ENCODE results near the gene DDI2.

DDI2 gene

DNA sequence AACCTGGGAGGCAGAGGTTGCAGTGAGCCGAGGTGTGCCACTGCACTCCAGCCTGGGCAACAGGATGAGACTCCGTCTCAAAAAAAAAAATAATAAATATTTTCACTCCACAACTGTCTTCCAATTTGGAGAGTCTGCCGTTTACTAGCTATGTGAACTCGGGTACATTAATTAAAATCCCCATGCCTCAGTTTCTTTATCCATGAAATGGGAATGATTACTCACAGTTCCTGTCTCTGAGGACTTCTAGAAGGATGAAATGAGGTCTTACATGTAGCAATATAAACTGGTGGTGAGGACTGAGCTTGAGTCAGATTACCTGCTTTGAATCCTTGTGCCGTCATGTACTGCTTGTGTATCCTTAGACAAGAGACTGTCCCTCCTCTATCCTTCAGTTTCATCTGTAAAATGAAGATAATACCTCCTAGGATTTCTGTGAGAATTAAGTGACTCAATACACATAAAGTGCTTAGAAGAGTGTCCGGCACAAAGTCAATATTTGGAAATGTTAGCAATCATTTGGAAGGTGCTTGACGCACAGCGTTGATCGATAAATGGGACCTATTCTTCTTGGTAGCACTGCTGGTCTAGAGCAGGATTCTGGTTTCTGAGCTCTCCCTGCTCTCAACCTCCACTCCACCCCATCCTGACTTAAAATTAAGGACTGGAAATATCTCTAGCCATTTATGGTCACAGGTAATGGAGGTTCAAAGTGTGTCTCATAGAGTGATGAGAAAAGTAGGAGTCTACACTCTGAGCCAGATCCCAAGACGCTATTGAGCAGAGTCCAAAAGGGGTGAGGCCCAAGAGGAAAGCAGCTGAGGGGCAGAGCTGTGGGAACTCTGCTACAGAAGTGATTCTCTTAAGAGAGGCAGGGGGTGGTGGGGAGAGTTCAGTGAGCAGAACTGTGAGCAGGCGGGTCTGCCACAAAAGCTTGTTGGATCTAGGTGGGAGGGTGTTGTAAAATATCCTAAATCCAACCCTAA lies 11.6 kb upstream of the DDI2 start:
- no peak for DNase-seq

DNA sequence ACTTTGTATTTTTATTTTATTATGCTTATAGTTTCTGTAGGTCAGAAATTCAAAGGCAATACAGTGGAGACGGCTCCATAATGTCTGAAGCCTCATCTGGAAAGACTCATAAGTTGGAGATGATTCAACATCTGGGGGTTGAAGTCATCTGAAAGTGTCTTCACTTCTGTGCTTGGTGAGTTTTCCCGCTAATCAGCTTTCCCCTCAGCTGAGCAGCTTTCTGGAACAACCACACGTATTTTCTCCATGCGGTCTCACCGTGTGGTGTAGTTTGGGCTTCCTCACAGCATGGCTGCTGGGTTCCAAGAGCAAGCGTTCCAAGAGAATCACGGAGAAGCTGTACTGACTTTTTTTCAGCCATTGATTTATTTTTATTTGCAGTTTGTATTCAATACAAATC lies 7.6 kb upstream of the DDI2 start:
- DNase-seq = no peak

DNA sequence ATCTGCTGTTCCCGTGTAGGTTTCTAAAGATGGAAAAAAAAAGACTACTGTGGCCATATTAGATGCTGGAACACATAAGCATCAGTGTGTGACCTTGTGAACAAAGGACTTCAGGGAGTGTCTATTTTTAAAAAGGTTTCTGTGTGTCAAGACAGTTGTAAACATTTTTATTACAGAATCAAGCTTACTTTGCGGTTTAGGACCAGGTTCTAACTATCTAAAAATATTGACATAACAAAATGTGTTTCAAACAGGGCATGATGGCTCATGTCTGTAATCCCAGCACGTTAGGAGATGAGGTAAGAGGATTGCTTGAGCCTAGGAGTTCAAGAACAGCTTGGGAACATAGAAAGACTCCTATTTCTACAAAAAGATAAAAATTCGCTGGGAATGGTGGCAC lies 7.1 kb upstream of the DDI2 start:
- DNase-seq = no peak

DNA sequence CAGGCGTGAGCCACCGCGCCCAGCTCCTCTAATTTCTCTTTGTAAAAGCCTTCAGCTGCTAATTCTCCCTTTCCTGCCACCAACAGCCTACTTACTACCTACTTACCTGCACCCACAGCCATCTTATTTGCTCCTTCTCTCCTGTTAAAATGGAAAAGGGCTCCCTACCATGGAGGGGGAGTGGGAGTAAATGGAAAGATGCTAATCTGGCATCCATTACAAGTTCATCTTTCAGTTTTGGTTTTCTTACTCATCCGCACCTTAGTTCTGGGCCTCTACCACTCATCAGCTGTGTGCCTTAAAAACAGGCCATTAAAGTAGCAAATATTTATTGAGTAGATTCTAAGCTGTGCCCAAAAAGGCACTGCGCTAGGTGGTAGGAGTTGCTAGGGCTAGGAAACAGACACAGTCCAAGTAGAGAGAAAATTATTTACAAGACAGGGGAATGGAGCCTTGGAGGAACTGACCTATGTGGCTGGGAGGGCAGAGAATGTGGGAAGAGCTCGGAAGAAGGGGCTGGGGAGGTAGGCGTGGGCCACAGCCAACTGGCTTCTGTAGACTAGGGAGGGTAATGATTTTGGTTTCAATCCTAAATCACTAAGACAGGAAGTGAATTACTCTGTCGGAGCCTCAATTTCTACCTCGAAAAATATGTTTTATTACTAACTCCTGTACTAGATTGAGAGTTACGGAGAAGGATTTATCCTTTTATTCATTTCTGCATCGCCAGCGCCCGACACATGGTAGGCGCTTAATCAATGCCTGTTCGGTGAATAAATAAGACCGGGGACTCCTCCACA lies 685 bp upstream of the DDI2 start:
- DNase-seq = no peak

DNA sequence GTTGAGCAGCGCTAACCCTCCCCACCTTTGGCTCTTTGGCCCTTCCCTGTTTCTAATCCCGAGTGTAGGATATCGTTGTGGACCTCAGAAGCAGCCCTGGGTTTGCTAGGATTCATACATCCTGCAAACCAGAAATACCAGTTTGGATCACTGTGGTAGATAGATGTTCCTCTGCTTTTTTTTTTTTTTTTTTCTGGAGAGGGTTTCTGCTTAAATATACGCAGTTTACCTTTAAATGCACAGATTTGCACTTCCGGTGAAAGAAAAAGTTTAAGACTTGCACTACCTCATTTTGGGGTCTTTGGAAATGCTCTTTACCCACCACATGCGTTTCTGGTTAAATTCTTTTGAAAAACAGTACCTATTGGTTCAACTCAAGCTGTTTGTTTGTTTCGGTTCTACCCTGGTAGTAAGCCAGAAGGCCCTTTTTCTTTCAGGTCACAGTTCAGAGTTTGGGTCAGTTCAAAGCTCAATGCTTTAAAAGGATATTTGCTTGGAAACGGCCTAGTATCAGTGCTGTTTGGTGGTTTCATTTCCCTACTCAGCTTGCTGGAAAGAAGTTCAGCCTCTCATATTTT lies 908 bp downstream of the DDI2 start:
- DNase-seq = no peak

DNA sequence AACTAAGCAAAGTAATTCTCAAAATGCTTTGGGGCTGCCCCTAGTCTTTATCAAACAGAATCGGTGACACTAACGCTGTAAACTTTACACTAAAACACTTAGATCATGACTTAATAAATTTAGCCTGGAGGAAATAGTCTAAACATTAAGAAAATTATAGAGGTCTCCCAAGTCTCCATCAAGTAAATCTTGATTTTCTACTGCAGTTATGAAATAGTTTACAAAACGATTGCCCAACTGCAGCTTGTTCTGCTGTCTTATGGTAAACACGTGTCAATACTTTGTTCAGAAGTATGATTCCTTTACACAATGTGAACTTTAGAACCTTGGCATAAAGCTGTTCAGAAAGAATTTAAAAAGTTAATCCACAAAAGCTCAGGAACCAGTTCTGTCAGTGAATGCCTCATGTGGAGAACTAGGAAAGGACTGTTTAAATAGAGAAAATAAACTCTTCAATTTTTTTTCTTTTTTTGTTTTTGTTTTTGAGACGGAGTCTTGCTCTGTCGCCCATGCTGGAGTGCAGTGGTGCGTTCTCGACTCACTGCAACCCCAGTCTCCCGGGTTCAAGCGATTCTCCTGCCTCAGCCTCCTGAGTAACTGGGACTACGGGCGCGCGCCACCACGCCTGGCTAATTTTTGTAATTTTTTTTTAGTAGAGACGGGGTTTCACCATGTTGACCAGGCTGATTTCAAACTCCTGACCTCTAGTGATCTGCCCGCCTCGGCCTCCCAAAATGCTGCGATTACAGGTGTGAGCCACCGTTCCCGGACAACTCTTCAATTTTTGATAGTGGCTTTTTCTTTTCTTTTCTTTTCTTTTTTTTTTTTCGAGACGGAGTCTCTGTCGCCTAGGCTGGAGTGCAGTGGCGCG lies 1.6 kb downstream of the DDI2 start:
- no peak for DNase-seq

DNA sequence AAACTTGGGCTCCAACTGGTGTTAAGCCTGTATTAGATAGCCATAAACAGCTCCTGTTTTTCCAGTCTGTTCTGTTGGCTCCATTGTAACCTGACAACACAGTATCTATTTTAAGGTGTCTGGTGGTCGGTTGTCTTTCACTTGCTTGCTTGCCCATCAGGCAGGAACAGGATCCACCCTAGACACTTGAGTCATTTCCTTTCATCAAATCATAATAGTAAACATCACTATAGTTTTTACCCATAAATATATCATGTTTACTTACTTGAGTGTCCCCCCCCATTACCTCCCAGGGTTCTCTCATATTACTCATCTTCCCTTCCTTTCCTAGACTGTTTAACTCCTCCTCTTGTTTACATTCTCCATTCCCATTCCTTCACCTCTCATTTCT lies 2.9 kb downstream of the DDI2 start:
- no peak for DNase-seq

DNA sequence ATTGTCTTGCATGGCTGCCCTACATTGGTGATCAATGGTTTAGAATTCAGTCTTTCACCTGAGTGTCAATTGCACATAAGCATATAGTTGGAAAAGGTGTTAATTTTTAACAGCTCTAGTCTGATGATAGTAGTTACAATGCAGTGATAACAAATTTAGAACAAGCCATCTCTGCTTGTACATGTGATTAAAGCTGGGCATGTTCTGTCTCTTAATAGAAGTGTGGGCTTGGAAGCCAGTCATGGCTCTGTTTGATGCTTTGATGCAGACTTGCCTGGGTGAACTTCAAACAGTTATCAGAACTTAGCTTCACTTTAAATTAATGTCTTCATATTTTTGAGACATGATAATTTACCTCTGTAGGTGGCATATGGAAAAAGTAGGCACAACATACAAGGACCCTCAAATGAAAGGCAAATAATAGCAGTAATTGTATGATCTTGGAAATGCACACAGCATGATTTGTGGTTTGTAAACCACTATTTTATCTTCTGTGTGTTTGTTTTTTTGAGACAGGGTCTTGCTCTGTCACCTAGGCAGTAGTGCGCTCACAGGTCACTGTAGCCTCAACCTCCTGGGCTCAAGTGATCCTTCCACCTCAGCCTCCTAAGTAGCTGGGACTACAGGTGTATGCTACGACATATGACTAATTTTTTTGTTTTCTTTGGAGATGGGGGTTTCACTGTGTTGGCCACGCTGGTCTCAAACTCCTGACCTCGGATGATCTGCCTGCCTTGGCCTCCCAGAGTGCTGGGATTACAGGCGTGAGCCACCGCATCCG lies 3.8 kb downstream of the DDI2 start:
- DNase-seq = no peak

DNA sequence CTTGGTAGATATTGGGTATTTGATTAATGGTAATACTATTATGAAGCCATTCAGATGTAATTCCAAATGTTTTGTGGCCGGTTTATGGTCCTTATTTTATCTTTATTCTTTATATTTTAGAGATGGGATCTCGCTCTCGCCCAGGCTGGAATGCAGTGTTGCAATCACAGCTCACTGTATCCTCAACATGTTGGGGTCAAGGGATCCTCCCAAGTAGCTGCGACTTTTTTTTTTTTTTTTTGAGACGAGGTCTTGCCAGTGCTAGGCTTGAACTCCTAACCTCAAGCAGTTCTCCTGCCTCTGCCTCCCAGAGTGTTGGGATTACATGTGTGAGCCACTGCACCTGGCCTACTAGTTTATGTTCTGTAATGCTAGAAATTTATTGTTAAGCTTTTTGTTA lies 4.7 kb downstream of the DDI2 start:
- no peak for DNase-seq

DNA sequence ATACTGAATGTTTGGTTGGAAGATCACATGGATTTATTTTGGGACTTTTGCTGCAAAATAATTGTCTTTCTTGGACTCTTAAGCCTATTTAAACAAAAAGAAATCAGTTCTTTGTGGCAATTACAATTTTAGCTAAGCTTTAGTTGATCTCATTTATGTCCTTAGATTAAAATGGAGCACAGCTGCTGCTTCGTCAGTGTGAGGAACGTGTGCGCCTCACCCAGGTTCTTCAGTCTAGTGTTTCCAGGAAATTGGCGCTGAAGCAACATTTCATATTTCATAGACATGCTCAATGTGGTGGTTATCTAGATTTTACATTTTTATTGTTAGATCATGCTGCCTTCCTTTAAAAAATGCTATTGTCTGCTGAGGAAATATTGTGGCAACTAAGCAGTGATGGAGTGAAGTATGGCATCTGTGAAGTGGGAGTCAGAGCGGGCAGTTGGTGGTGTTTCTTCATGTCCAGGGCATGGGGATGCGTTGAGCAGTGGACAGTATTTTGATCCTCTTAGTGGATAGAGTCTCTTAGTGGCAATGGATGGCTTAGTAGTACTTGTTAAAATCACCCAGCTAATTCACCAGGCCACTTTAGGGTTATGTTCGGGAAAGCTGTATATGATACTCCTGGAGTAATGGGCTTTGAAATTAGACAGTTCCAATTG lies 5.6 kb downstream of the DDI2 start:
- no peak for DNase-seq

DNA sequence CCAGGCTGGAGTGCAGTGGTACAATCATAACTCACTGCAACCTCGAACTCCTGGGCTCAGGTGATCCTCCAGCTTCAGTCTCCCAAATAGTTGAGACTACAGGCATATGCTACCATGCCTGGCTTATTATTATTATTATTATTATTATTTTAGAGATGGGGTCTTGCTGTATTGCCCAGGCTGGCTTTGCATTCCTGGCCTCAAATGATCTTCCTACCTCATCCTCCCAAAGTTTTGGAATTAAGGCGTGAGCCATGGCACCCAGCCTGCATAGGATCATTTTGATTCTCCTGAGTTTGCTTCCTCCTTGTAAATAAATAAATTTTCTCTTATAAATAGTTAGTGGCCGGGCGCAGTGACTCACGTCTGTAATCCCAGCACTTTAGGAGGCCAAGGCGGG lies 6.2 kb downstream of the DDI2 start:
- no peak for DNase-seq

DNA sequence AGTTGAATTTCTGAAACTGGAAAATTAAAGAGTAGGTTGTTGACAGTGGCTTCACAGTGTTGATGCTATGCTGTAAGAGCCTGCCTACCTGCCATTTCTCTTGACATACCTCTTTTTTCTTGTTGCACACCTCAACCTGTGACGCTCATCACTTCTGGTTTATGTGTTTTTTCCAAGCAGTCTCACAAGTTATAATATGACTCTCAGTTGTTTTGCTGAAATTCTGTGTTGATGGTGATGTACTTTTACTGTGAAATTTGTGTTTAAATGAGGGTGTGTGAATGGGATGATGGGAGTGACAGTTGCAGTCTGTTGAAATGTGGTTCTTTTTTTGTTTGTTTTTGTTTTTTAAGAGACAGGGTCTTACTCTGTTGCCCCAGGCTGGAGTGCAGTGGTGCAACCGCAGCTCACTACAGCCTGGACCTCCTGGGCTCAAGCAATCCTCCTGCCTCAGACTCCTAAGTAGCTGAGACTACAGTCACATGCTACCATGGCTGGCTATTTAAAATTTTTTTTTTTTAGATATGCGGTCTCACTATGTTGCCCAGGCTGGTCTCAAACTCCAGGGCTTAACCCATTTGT lies 7.0 kb downstream of the DDI2 start:
- no peak for DNase-seq

DNA sequence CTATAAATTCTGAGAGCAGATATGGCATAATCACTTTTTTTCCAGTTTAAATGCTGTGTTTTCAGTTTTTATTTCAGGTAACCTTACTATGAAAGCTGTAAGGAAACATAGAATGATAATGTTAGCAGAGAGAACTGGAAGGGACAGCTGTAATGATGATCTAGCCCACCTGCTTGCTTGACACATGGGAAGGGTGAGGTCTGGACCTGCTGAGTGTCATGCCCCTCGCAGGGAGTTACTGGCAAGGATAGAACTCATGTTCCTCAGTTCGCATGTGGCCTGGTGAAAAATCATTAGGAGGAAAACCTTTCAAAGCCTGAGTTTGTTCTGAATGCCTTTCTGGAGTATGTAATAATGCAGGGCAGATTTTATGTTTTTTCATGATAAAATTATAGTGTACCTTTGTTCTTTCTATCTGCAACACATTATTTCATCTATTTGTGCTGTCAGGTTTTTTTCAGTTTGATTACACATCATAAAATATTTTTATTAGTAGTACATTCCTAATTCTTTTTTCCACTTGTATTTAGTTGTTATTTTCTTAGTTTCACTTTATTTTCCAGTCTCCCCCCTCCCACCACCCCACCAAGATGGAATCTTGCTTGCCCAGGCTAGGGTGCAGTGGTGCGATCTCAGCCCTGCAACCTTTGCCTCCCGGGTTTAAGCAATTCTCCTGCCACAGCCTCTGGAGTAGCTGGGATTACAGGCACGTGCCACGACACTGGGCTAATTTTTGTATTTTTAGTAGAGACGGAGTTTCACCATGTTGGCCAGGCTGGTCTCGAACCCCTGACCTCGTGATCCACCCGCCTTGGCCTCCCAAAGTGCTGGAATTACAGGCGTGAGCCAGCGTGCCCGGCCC lies 8.0 kb downstream of the DDI2 start:
- DNase-seq = no peak

DNA sequence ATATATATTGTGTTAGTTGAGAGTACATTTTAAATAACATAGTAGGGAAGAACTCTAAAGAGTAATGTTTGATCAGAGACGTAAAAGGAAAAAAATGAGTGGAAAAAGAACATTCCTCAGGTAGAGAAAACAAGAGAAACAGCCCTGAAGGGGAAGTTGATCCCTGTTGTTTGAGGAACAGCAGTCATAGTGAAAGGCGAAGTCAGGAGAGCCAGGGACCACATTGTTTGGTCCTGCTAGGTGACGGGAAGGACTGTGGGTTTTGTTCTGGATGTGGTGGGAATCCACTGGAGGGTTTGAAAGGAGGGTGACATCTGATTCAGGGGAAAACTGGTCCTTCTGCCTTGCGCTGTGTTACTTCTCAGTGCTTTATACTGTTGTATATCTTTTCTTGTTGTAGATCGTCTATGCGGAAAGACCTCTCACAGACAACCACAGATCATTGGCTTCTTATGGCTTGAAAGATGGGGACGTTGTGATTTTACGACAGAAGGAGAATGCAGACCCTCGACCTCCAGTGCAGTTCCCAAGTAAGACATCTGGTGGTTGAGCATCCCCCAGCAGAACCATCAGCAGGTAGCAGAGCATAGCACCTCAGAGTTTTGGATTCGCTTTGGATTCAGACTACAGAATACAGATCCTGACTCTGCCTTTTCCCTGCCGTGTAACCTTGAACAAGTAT lies 9.2 kb downstream of the DDI2 start:
- no peak for DNase-seq

DNA sequence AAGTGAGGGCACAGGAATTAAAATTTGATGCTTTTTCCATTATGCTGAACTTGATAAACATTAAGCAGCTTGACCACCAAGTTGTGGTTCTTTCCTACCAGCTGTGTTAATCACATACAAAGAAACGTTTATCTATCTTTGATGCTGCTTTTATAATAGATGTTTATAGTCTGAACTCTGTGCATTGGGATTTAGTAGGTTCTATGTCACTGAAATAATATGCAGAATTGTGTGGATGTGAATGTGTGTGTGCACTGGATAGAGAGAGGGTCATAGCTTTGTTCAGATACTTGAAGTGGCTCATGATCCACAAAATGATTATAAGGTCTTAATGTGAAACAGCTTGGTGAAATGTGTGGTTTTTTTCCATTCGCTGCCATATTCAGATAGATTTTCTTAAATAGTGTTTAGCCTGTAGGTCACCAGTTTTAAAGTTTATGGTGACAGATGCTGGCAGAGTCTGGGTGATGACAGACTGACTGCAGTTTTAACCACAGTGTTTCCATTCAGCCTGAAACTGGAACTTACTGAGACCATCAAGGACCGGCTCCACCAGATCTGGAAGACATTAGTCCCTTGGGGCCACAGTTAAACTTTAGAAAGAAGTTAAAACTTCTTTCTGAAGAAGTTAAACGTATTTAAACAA lies 10.2 kb downstream of the DDI2 start:
- no peak for DNase-seq

DNA sequence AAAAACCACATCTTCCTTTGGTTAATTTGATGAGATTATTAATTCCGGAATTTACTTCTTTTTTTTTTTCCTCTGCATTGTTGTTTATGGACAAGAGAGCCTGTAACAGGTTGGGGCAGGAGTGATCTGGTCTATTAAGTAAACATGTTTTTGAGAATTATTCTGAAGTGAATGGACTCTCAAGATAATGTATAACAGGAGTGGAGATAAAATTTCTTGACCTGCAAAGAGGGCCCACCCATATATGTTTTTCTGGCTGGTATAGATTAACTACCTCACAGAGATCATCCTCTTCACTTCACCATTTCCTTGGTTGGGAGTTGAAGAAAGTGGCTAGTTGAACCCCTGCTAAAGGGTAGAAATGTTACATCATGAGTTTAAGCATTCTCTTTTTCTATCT lies 10.7 kb downstream of the DDI2 start:
- DNase-seq = no peak

DNA sequence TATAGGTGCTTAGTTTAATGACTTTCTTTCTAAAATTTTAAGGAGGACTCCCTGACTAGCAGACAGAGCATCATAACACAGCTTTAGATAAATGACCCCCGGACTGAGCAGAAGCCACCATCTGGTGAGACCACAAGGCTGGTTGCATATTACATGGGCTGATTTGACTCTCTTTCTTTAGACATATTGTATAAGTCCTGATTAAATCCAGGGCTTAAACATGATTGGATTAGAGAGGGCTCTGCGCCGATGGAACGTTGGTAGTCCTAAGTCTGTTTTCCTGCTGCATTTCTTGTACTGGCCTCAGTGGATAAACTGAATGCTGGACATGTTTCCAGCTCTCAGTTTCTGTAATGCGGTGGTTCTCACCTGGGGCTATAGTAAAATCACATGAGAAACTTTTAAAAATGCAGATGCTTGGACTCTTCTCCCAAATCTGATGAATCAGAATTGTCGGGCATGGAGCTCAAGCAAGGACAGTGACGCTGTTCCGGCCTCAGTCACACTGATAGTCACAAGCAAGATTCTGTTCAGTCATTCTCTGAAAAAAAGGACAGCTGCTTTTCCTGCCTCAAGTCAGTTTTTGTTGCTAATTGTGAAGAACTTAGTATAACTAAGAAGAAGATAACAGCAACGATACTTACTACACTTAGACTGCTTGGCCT lies 16.6 kb downstream of the DDI2 start:
- no peak for DNase-seq

DNA sequence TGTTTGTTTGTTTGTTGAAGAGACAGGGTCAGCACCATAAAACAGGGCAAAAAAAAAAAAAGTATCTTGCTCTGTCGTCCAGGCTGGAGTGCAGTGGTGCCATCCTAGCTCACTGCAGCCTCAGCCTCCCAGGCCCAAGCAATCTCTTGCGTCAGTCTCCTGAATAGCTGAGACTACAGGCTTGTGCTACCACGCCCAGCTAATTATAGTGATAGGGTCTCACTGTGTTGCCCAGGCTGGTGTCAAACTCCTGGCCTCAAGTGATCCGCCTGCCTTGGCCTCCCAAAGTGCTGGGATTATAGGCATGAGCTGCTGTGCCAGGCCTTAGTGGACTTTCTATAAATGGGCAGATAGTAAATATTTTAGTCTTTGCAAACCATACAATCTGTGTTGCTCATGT lies 19.2 kb downstream of the DDI2 start:
- DNase-seq = no peak
